HEK293 (cell line): ENCODE data around the gene CRK.

Experiments used
- CTCF ChIA-PET: fragments of 350-600 bp; formaldehyde crosslinking; extraction: SDS; loops from one replicate; lab custom pipeline; 2021; ENCODE audit warnings: antibody characterized with exemption; lab: Yijun Ruan, JAX
- POLR2A ChIA-PET: fragments of 300-600 bp; formaldehyde crosslinking; extraction: SDS; loops from one replicate; lab custom pipeline; 2020; ENCODE audit warnings: antibody characterized with exemption, inconsistent platforms; lab: Yijun Ruan, JAX
- H3K27ac ChIP-seq: fragments of 200-500 bp; sonication (Bioruptor generic); 2 replicates; pipeline ENCODE4 v1.5.1; 2014; ENCODE audit warnings: low read depth, low read length, control low read depth, inconsistent platforms; ENCODE audit errors: extremely low read depth
- H3K36me3 ChIP-seq, 2 experiments: fragments of 200-500 bp in 1 of 2; sonication (Bioruptor generic) in 1 of 2; 1 replicate in 1 of 2; 2 replicates in 1 of 2; pipeline ENCODE4 v1.5.1; 2014 to 2017; ENCODE audit warnings: inconsistent platforms in 2 of 2, low read length in 2 of 2; ENCODE audit not compliant: control insufficient read depth in 2 of 2, insufficient read depth in 1 of 2
- H3K4me1 ChIP-seq: fragments of 200-500 bp; sonication (Bioruptor generic); 2 replicates; pipeline ENCODE4 v1.5.1; 2014; ENCODE audit warnings: mild to moderate bottlenecking, low read length, inconsistent platforms; ENCODE audit not compliant: control insufficient read depth, insufficient read depth
- H3K4me3 ChIP-seq: 2 replicates; pipeline ENCODE4 v1.5.1; 2011; ENCODE audit warnings: low read depth, mild to moderate bottlenecking, control low read depth, low read length, moderate library complexity
- H3K9me3 ChIP-seq: fragments of 200-500 bp; sonication (Bioruptor generic); 2 replicates; pipeline ENCODE4 v1.5.1; 2014; ENCODE audit warnings: low read depth, low read length, inconsistent platforms; ENCODE audit not compliant: control insufficient read depth, insufficient read depth
- GLIS1 ChIP-seq: fragments of 450-650 bp; formaldehyde crosslinking; IDR thresholded peaks from 2 replicates; pipeline ENCODE4 v1.5.1; 2016; ENCODE audit warnings: missing biosample characterization, missing genetic modification characterization
- HOXD13 ChIP-seq: sonication (generic); formaldehyde crosslinking; IDR thresholded peaks from 2 replicates; pipeline ENCODE4 v1.8.0; 2022; ENCODE audit warnings: missing genetic modification reagents, borderline replicate concordance
- IKZF3 ChIP-seq: fragments of 450-650 bp; IDR thresholded peaks from 2 replicates; pipeline ENCODE4 v1.5.0; 2018; ENCODE audit warnings: missing biosample characterization, mild to moderate bottlenecking, missing genetic modification characterization, moderate library complexity
- KLF1 ChIP-seq: fragments of 450-650 bp; formaldehyde crosslinking; IDR thresholded peaks from 2 replicates; pipeline ENCODE4 v1.5.1; 2016; ENCODE audit warnings: missing biosample characterization, missing genetic modification characterization
- KLF10 ChIP-seq: fragments of 450-650 bp; IDR thresholded peaks from 2 replicates; pipeline ENCODE4 v1.5.1; 2018; ENCODE audit warnings: missing biosample characterization, mild to moderate bottlenecking, missing genetic modification characterization
- TRIM28 ChIP-seq: IDR thresholded peaks from 2 replicates; pipeline ENCODE4 v1.6.1; 2011; ENCODE audit warnings: low read length, control low read depth, borderline replicate concordance
- WT1 ChIP-seq: fragments of 450-650 bp; formaldehyde crosslinking; IDR thresholded peaks from 2 replicates; pipeline ENCODE4 v1.5.1; 2016; ENCODE audit warnings: missing biosample characterization, missing genetic modification characterization
- ZBTB17 ChIP-seq: fragments of 450-650 bp; formaldehyde crosslinking; IDR thresholded peaks from 2 replicates; pipeline ENCODE4 v1.5.1; 2016; ENCODE audit warnings: missing biosample characterization, missing genetic modification characterization
- ZBTB8A ChIP-seq: fragments of 450-650 bp; formaldehyde crosslinking; IDR thresholded peaks from 2 replicates; pipeline ENCODE4 v1.5.1; 2016; ENCODE audit warnings: missing biosample characterization, missing genetic modification characterization
- ZIC2 ChIP-seq: fragments of 450-650 bp; formaldehyde crosslinking; IDR thresholded peaks from 2 replicates; pipeline ENCODE4 v1.5.1; 2016; ENCODE audit warnings: missing biosample characterization, missing genetic modification characterization
- ZNF2 ChIP-seq: fragments of 450-650 bp; formaldehyde crosslinking; IDR thresholded peaks from 2 replicates; pipeline ENCODE4 v1.5.1; 2016; ENCODE audit warnings: missing biosample characterization, missing genetic modification characterization
- ZNF354C ChIP-seq: fragments of 450-650 bp; formaldehyde crosslinking; IDR thresholded peaks from 2 replicates; pipeline ENCODE4 v1.5.1; 2016; ENCODE audit warnings: missing biosample characterization, missing genetic modification characterization, low read depth, borderline replicate concordance
- ZNF391 ChIP-seq: fragments of 450-650 bp; formaldehyde crosslinking; IDR thresholded peaks from 2 replicates; pipeline ENCODE4 v1.5.1; 2016; ENCODE audit warnings: low read depth, missing biosample characterization, missing genetic modification characterization, borderline replicate concordance
- ZNF404 ChIP-seq: fragments of 450-650 bp; formaldehyde crosslinking; IDR thresholded peaks from 2 replicates; pipeline ENCODE4 v1.5.1; 2017; ENCODE audit warnings: missing biosample characterization, missing genetic modification characterization
- ZNF423 ChIP-seq: fragments of 450-650 bp; formaldehyde crosslinking; IDR thresholded peaks from 2 replicates; pipeline ENCODE4 v1.5.1; 2016; ENCODE audit warnings: missing biosample characterization, missing genetic modification characterization
- ZNF521 ChIP-seq: fragments of 450-650 bp; formaldehyde crosslinking; IDR thresholded peaks from 2 replicates; pipeline ENCODE4 v1.5.1; 2017; ENCODE audit warnings: missing biosample characterization, mild to moderate bottlenecking, missing genetic modification characterization
- ZNF624 ChIP-seq: fragments of 450-650 bp; formaldehyde crosslinking; IDR thresholded peaks from 2 replicates; pipeline ENCODE4 v1.5.1; 2017; ENCODE audit warnings: missing biosample characterization, missing genetic modification characterization
- ZNF677 ChIP-seq: fragments of 450-650 bp; IDR thresholded peaks from 2 replicates; pipeline ENCODE4 v1.5.0; 2018; ENCODE audit warnings: missing biosample characterization, mild to moderate bottlenecking, missing genetic modification characterization, moderate library complexity
- ZNF707 ChIP-seq: fragments of 450-650 bp; formaldehyde crosslinking; IDR thresholded peaks from 2 replicates; pipeline ENCODE4 v1.5.1; 2016; ENCODE audit warnings: missing biosample characterization, missing genetic modification characterization
- ZNF776 ChIP-seq: fragments of 450-650 bp; formaldehyde crosslinking; IDR thresholded peaks from 2 replicates; pipeline ENCODE4 v1.5.0; 2017; ENCODE audit warnings: missing biosample characterization, missing genetic modification characterization, borderline replicate concordance
- TF ChIP-seq, protein P1 (sequence below): fragments of 450-650 bp; formaldehyde crosslinking; IDR thresholded peaks from 2 replicates; pipeline ENCODE4 v1.5.1; 2016; ENCODE audit warnings: missing biosample characterization, missing genetic modification characterization
- TF ChIP-seq, protein P2 (sequence below): fragments of 450-650 bp; formaldehyde crosslinking; IDR thresholded peaks from 2 replicates; pipeline ENCODE4 v1.5.1; 2016; ENCODE audit warnings: missing biosample characterization, missing genetic modification characterization
- TF ChIP-seq, protein P3 (sequence below): sonication (generic); formaldehyde crosslinking; IDR thresholded peaks from 2 replicates; pipeline ENCODE4 v1.8.1; 2022; ENCODE audit warnings: mild to moderate bottlenecking, moderate library complexity, missing genetic modification reagents
- TF ChIP-seq, protein P4 (sequence below): fragments of 450-650 bp; formaldehyde crosslinking; IDR thresholded peaks from 2 replicates; pipeline ENCODE4 v1.5.1; 2016; ENCODE audit warnings: missing biosample characterization, missing genetic modification characterization, low read depth
- TF ChIP-seq, protein P5 (sequence below): fragments of 450-650 bp; formaldehyde crosslinking; IDR thresholded peaks from 2 replicates; pipeline ENCODE4 v1.5.1; 2016; ENCODE audit warnings: missing biosample characterization, missing genetic modification characterization

Gene CRK

DNA sequence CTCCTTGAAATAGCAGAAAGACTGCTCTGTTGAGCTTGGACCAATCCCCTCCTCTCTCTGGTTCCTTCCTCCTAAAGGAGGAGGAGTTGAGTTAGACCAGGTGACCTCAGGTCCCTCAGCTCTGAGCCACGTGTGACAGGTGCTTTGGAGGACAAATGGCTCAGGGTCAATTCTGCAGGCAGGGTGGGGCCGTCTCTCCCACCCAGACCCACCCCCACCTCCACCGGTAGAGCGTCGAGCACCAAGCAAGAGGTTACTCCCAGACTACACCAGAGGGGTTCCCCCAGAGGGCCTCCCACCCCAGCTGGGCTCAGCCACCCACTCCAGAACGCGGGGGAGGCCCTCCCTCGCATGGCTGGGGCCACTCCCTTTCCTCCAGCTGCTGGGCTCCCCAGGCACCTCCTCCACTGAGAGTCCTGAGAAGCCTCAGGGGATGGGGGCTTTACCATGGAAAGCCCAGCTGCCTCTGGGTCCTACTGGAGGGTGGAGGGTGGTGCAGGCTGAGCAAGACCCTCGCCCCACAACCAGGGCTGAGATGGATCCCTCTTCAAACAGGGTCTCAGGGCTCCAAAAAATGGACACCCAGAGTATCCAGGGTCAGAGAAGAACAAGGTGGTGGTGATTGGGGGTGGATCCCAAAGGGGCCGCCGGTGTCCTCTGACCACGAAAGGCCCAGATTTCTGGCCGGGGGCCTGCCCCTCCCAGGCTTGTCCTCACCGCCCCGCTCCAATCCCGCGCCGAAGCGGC, 28.8 kb upstream of the CRK start (continued):
- TF ChIP-seq, protein P1, sequence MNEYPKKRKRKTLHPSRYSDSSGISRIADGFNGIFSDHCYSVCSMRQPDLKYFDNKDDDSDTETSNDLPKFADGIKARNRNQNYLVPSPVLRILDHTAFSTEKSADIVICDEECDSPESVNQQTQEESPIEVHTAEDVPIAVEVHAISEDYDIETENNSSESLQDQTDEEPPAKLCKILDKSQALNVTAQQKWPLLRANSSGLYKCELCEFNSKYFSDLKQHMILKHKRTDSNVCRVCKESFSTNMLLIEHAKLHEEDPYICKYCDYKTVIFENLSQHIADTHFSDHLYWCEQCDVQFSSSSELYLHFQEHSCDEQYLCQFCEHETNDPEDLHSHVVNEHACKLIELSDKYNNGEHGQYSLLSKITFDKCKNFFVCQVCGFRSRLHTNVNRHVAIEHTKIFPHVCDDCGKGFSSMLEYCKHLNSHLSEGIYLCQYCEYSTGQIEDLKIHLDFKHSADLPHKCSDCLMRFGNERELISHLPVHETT: no peak
- TF ChIP-seq ZBTB8A (tag by site-specific recombination) (peak; percentile 35; the same call in 1 of the 2 replicates), KLF1 (tag by site-specific recombination) (peak; percentile 78), ZIC2 (tag by site-specific recombination) (peak; percentile 62), ZNF391 (tag by site-specific recombination) (no peak), KLF10 (tag by site-specific recombination) (0 out of 2 replicates have a peak, but pooled peaks have one; percentile 51), GLIS1 (tag by site-specific recombination) (peak; percentile 76), IKZF3 (tag by site-specific recombination) (0 out of 2 replicates have a peak, but pooled peaks have one; percentile 9), ZNF423 (tag by site-specific recombination) (peak; percentile 18; the same call in 1 of the 2 replicates), ZNF354C (tag by site-specific recombination) (no peak), ZBTB17 (0 out of 2 replicates have a peak, but pooled peaks have one; percentile 28), WT1 (tag by site-specific recombination) (peak; percentile 92)
- TF ChIP-seq, protein P2, sequence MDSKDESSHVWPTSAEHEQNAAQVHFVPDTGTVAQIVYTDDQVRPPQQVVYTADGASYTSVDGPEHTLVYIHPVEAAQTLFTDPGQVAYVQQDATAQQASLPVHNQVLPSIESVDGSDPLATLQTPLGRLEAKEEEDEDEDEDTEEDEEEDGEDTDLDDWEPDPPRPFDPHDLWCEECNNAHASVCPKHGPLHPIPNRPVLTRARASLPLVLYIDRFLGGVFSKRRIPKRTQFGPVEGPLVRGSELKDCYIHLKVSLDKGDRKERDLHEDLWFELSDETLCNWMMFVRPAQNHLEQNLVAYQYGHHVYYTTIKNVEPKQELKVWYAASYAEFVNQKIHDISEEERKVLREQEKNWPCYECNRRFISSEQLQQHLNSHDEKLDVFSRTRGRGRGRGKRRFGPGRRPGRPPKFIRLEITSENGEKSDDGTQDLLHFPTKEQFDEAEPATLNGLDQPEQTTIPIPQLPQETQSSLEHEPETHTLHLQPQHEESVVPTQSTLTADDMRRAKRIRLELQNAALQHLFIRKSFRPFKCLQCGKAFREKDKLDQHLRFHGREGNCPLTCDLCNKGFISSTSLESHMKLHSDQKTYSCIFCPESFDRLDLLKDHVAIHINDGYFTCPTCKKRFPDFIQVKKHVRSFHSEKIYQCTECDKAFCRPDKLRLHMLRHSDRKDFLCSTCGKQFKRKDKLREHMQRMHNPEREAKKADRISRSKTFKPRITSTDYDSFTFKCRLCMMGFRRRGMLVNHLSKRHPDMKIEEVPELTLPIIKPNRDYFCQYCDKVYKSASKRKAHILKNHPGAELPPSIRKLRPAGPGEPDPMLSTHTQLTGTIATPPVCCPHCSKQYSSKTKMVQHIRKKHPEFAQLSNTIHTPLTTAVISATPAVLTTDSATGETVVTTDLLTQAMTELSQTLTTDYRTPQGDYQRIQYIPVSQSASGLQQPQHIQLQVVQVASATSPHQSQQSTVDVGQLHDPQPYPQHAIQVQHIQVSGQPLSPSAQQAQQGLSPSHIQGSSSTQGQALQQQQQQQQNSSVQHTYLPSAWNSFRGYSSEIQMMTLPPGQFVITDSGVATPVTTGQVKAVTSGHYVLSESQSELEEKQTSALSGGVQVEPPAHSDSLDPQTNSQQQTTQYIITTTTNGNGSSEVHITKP (tag by site-specific recombination): peak; percentile 96
- TF ChIP-seq, protein P3, sequence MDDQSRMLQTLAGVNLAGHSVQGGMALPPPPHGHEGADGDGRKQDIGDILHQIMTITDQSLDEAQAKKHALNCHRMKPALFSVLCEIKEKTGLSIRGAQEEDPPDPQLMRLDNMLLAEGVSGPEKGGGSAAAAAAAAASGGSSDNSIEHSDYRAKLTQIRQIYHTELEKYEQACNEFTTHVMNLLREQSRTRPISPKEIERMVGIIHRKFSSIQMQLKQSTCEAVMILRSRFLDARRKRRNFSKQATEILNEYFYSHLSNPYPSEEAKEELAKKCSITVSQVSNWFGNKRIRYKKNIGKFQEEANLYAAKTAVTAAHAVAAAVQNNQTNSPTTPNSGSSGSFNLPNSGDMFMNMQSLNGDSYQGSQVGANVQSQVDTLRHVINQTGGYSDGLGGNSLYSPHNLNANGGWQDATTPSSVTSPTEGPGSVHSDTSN (CRISPR knock-in tag): no peak
- TF ChIP-seq, protein P4, sequence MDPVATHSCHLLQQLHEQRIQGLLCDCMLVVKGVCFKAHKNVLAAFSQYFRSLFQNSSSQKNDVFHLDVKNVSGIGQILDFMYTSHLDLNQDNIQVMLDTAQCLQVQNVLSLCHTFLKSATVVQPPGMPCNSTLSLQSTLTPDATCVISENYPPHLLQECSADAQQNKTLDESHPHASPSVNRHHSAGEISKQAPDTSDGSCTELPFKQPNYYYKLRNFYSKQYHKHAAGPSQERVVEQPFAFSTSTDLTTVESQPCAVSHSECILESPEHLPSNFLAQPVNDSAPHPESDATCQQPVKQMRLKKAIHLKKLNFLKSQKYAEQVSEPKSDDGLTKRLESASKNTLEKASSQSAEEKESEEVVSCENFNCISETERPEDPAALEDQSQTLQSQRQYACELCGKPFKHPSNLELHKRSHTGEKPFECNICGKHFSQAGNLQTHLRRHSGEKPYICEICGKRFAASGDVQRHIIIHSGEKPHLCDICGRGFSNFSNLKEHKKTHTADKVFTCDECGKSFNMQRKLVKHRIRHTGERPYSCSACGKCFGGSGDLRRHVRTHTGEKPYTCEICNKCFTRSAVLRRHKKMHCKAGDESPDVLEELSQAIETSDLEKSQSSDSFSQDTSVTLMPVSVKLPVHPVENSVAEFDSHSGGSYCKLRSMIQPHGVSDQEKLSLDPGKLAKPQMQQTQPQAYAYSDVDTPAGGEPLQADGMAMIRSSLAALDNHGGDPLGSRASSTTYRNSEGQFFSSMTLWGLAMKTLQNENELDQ: no peak

DNA sequence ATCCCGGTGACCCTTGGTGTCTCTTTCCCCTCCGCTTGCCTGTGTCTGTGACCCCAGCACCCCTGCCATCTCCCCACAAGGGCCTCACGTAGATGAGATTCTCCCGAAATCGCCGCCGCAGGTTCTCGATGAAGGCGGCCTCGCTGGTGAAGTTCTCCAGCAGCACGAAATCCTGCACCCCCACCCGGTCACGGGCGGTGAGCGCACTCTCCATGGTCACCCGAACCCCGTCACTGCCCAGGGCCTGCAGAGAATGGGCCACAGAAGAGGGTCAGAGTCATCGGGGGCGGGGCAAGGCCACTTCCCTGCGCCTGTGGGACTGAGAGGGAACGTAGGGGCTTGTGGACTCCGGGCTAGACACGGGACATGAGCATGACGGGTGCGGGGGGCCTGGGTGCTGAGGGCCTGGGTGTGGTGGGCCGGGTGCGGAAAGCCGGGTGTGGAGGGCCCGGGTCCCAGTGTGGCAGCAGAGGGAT, 28.1 kb upstream of the CRK start:
- no peak for TF ChIP-seq ZNF2 (tag by site-specific recombination)
- TF ChIP-seq TRIM28: no peak
- no peak for TF ChIP-seq KLF1 (tag by site-specific recombination)
- TF ChIP-seq ZNF624 (tag by site-specific recombination): no peak
- no peak for TF ChIP-seq ZBTB8A (tag by site-specific recombination)
- TF ChIP-seq, protein P5, sequence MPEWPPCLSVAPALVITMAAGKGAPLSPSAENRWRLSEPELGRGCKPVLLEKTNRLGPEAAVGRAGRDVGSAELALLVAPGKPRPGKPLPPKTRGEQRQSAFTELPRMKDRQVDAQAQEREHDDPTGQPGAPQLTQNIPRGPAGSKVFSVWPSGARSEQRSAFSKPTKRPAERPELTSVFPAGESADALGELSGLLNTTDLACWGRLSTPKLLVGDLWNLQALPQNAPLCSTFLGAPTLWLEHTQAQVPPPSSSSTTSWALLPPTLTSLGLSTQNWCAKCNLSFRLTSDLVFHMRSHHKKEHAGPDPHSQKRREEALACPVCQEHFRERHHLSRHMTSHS (tag by site-specific recombination): no peak
- no peak for TF ChIP-seq ZNF776 (tag by site-specific recombination)
- TF ChIP-seq ZNF677 (tag by site-specific recombination): no peak
- TF ChIP-seq ZNF707 (tag by site-specific recombination): no peak
- no peak for TF ChIP-seq ZNF521 (tag by site-specific recombination)
- no peak for TF ChIP-seq HOXD13 (CRISPR knock-in tag)
- no peak for TF ChIP-seq ZNF404 (tag by site-specific recombination)
- TF ChIP-seq, all 188 proteins: peak for 0
- H3K27ac ChIP-seq: no peak overlapping the region
- peaks cover 16 to 42% of the 10 kb centered on the region in 2 experiments; a peak in 2 of 3 replicates for H3K36me3 ChIP-seq
- CTCF ChIA-PET: interaction anchor here (1.3 kb wide), 1 partner anchor 32 kb away, joined by 6 read pairs; the partner anchor contains the start of gene INPP5K
- H3K4me1 ChIP-seq: peaks cover 4% of the 10 kb centered on the region; the same call in 1 of the 2 replicates
- POLR2A ChIA-PET: interaction anchor here (0.6 to 1.3 kb wide), 5 partner anchors 12 to 84 kb away, joined by 3 to 7 read pairs (median 4); partner anchors contain the start of gene YWHAE
- no peaks in the 10 kb centered on the region for H3K9me3 ChIP-seq
- no peak overlapping the region for H3K4me3 ChIP-seq
